GM19099 (cell line): ENCODE data around the gene RPP25.

Experiments
- POLR2A ChIP-seq: IDR thresholded peaks from 3 replicates; pipeline ENCODE4 v1.6.1; 2011; ENCODE audit warnings: low read depth; ENCODE audit not compliant: insufficient read length; ENCODE audit errors: extremely low read depth

RPP25 gene

GRCh38 chr15:74978503-74978902 lies 21.9 kb upstream of the RPP25 start:
- no peak for TF ChIP-seq POLR2A

GRCh38 chr15:74978077-74978476 lies 21.5 kb upstream of the RPP25 start:
- TF ChIP-seq POLR2A = no peak

- TF ChIP-seq POLR2A = no peak
Observed at GRCh38 chr15:74977599-74977998, 21.0 kb upstream of the RPP25 start.

GRCh38 chr15:74976159-74976558 lies 19.6 kb upstream of the RPP25 start:
- TF ChIP-seq POLR2A = no peak

GRCh38 chr15:74967670-74968069 lies 11.1 kb upstream of the RPP25 start:
- no peak for TF ChIP-seq POLR2A

GRCh38 chr15:74964794-74965193 lies 8.2 kb upstream of the RPP25 start:
- TF ChIP-seq POLR2A = no peak

GRCh38 chr15:74963213-74963612 lies 6.6 kb upstream of the RPP25 start:
- TF ChIP-seq POLR2A = no peak

- TF ChIP-seq POLR2A = no peak
Observed at GRCh38 chr15:74962671-74963070, 6.1 kb upstream of the RPP25 start.

GRCh38 chr15:74962219-74962618 lies 5.6 kb upstream of the RPP25 start:
- no peak for TF ChIP-seq POLR2A

GRCh38 chr15:74961616-74962015 lies 5.0 kb upstream of the RPP25 start:
- TF ChIP-seq POLR2A = no peak

- no peak for TF ChIP-seq POLR2A
Observed at GRCh38 chr15:74960995-74961588, 4.5 kb upstream of the RPP25 start.

GRCh38 chr15:74960286-74960685 lies 3.7 kb upstream of the RPP25 start:
- no peak for TF ChIP-seq POLR2A

- no peak for TF ChIP-seq POLR2A
Observed at GRCh38 chr15:74959586-74959939, 3.0 kb upstream of the RPP25 start.

- TF ChIP-seq POLR2A = no peak
Observed at GRCh38 chr15:74958908-74959585, 2.5 kb upstream of the RPP25 start.

GRCh38 chr15:74958320-74958907 lies 1.8 kb upstream of the RPP25 start:
- no peak for TF ChIP-seq POLR2A

GRCh38 chr15:74957476-74958035 lies 984 bp upstream of the RPP25 start:
- no peak for TF ChIP-seq POLR2A
